Measurements from ENCODE around the gene WNT5A.

GRCh38 chr3:55431041-55431440, 56.1 kb downstream of the WNT5A start:
- TF ChIP-seq, protein P1, sequence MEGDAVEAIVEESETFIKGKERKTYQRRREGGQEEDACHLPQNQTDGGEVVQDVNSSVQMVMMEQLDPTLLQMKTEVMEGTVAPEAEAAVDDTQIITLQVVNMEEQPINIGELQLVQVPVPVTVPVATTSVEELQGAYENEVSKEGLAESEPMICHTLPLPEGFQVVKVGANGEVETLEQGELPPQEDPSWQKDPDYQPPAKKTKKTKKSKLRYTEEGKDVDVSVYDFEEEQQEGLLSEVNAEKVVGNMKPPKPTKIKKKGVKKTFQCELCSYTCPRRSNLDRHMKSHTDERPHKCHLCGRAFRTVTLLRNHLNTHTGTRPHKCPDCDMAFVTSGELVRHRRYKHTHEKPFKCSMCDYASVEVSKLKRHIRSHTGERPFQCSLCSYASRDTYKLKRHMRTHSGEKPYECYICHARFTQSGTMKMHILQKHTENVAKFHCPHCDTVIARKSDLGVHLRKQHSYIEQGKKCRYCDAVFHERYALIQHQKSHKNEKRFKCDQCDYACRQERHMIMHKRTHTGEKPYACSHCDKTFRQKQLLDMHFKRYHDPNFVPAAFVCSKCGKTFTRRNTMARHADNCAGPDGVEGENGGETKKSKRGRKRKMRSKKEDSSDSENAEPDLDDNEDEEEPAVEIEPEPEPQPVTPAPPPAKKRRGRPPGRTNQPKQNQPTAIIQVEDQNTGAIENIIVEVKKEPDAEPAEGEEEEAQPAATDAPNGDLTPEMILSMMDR (conservative IDR thresholded peaks at IDR 0.05), result no peak
- TF ChIP-seq EZH2 (IDR thresholded peaks at IDR 0.05; ENCODE audit: low read depth), result no peak

All from PC-9 (cell line).